ENCODE data around the gene TBR1.

DNA sequence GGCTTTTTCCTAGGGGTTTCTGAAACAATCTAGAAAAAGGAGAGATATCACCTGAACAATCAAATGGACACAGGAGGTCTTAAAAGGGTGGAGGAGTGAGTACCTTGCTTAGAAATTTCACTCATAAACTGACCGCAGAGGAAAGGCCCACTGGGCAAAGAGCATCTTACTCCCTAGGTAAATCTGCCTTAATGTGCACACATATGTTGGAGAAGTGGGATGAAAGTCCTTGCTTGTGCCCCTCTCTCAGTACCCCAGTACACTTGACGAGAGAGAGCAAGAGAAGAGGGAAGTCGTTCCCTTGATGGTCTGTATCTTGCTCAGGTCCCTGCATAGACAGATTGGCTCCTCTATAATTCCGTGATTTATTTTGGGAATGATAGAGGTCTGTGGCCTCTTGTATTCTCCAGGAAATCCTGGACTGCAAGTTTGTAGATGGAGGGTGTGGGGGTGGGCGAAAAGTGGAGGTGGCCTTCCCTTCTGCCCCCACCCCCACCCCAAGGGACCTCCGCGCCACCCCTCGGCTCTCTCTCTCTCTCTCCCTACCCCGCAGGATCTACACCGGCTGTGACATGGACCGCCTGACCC is 6.8 kb downstream of the TBR1 start:
- TF ChIP-seq POLR2A (IDR thresholded peaks at IDR 0.05) (no peak), CTCF (IDR thresholded peaks at IDR 0.05) (no peak)

Data from right lobe of liver (tissue), 4 donors.